GM06990 (cell line): ENCODE data around the gene DAGLA.

Experiments
- DNase-seq: peaks from one replicate; pipeline ENCODE4 v3.0.0-alpha.2; 2011; ENCODE audit not compliant: insufficient read length; ENCODE audit errors: extremely low read depth
- H3K27me3 ChIP-seq: replicated peaks from 2 replicates; pipeline ENCODE4 v1.6.0; 2011; ENCODE audit warnings: low read length; ENCODE audit not compliant: control insufficient read depth, insufficient read depth
- H3K36me3 ChIP-seq: 2 replicates; pipeline ENCODE4 v1.5.1; 2011; ENCODE audit warnings: low read length; ENCODE audit not compliant: control insufficient read depth, insufficient read depth
- H3K4me3 ChIP-seq: replicated peaks from 2 replicates; pipeline ENCODE4 v1.5.1; 2011; ENCODE audit warnings: low read depth, mild to moderate bottlenecking, control low read depth, low read length
- TF ChIP-seq, protein P1 (sequence below): IDR thresholded peaks from 2 replicates; pipeline ENCODE4 v1.5.1; 2011; ENCODE audit warnings: low read length, control low read depth, mild to moderate bottlenecking, inconsistent platforms; ENCODE audit not compliant: insufficient read depth, poor library complexity, severe bottlenecking

Gene DAGLA

DNA sequence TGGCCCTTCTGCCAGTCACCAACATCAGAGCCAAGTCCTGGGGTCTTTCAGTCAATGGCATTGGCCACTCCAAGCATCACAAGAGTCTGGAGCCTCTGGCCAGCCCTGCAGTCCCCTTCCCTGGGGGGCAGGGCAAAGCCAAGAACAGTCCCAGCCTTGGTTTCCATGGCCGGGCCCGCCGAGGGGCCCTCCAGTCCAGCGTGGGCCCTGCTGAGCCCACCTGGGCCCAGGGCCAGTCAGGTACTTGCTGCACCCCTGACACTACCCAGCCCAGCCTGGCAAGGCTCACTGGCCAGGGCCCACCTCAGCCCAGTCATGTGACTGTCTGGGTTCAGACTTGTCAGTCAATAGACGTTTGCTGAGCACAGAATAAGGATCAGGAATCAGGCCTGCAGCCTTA lies 101.4 kb downstream of the DAGLA start:
- no peak for DNase-seq
- TF ChIP-seq, protein P1, sequence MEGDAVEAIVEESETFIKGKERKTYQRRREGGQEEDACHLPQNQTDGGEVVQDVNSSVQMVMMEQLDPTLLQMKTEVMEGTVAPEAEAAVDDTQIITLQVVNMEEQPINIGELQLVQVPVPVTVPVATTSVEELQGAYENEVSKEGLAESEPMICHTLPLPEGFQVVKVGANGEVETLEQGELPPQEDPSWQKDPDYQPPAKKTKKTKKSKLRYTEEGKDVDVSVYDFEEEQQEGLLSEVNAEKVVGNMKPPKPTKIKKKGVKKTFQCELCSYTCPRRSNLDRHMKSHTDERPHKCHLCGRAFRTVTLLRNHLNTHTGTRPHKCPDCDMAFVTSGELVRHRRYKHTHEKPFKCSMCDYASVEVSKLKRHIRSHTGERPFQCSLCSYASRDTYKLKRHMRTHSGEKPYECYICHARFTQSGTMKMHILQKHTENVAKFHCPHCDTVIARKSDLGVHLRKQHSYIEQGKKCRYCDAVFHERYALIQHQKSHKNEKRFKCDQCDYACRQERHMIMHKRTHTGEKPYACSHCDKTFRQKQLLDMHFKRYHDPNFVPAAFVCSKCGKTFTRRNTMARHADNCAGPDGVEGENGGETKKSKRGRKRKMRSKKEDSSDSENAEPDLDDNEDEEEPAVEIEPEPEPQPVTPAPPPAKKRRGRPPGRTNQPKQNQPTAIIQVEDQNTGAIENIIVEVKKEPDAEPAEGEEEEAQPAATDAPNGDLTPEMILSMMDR: no peak
- Histone ChIP-seq H3K27me3 (no peaks in the 10 kb centered on the region), H3K36me3 (peaks cover 10% of the 10 kb centered on the region), H3K4me3 (no peak overlapping the region)

DNA sequence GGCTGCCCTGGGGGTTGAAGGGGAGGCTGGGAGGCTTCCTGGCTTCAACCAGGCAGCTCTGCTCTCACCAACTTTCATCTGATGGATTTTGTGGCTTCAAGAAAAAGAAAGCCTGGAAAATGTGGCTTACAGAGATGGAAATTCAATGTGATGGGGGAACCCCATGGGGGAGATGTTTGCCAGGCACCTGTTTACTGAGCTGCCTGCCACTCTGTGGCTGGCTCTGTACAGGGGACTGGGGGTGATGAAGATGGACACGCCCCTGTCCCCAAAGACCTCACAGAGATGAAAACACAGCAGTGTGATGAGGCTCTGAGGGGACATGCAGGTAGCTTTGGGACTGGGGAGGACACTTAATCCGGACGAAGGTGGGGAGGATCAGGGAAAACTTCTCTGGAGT lies 102.1 kb downstream of the DAGLA start:
- H3K36me3 ChIP-seq: peaks cover 11% of the 10 kb centered on the region
- no peaks in the 10 kb centered on the region for H3K27me3 ChIP-seq
- no peak for DNase-seq
- H3K4me3 ChIP-seq: no peak overlapping the region
- TF ChIP-seq, protein P1: no peak

DNA sequence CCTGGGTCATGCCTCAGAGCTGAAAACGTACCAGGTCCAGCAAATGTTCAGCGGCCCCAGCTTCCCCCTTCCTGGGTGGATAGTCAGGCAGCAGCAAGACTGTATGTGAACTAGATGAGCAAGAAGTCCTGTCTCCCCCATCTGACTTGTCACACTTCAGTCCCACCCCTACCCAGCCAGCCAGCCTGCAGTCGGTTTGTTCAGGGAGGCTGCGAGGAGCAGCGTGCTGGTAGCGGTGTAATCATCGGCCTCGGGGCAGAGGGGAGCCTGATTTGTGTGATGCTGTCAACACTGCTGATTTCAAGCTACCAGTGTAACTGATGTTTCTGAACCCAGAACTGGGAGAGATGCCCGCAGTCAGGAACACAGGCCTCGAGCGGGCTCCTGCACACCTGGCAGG lies 102.7 kb downstream of the DAGLA start:
- H3K36me3 ChIP-seq: peaks cover 16% of the 10 kb centered on the region
- H3K27me3 ChIP-seq: no peaks in the 10 kb centered on the region
- TF ChIP-seq, protein P1: no peak
- no peak overlapping the region for H3K4me3 ChIP-seq
- no peak for DNase-seq

DNA sequence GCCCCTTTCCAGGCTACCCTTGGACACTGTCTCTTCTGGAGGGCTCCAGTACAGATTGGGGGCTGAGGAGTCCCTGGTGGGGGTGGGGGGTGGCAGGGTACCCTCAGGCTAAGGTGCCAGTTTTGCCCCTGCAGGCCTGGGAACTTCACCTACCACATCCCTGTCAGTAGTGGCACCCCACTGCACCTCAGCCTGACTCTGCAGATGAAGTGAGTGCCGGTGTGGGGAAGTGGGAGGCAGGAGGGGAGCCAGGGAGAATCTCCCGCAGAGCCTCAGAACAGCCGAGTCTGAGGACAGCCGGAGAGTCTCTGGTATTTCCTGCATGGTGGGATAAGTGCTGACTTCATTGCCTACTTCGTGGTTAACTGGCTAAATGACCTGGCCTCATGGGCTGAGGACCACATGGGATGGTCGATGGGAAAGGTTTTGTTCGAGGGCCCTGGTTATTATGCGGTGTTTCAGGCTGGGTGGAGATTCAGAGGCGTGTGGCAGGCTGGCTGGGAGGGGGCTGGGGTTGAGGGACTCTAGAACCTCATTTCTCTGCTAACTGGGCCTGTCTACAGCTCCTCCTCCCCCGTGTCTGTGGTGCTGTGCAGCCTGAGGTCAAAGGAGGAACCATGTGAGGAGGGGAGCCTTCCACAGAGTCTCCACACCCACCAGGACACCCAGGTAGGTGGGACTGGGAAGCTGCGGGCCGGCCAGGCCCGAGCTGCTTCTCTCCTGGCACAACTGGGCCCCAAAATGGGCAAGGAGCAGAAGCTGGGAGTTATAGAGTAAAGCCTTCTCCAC lies 103.7 kb downstream of the DAGLA start:
- H3K4me3 ChIP-seq: no peak overlapping the region
- TF ChIP-seq, protein P1: no peak
- H3K27me3 ChIP-seq: no peaks in the 10 kb centered on the region
- peaks cover 20% of the 10 kb centered on the region for H3K36me3 ChIP-seq
- DNase-seq: no peak

DNA sequence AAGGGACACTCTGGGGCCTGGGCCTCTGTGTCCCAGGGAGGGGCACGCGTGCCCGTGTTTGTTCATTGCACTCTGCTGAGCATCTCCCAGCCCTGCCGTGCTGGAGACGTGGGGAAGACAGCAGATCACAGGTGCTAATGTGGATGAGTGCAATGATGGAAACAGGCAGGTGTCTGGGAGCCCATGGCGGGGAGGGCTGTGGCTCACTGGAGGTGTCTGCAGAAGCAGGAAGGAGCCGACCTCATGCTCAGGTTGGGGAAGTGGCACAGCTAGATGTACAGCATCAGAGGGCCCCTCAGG lies 104.3 kb downstream of the DAGLA start:
- H3K4me3 ChIP-seq: no peak overlapping the region
- DNase-seq: no peak
- peaks cover 25% of the 10 kb centered on the region for H3K36me3 ChIP-seq
- TF ChIP-seq, protein P1: no peak
- H3K27me3 ChIP-seq: no peaks in the 10 kb centered on the region
